OCI-LY7 (cell line): Measurements from ENCODE around the gene KRTAP5-4.

Experiments
- CTCF ChIP-seq: fragments of 200-600 bp; sonication (generic); conservative IDR thresholded peaks from 2 replicates; pipeline ENCODE4 v1.5.1; 2014; ENCODE audit warnings: mild to moderate bottlenecking, antibody characterized with exemption, low read length, moderate library complexity, mixed read lengths
- EZH2phosphoT487 ChIP-seq: fragments of 200-600 bp; sonication (generic); IDR thresholded peaks from 2 replicates; pipeline ENCODE4 v1.6.1; 2018; ENCODE audit warnings: low read depth, borderline replicate concordance, mild to moderate bottlenecking, mixed run types, antibody characterized with exemption, low read length, moderate library complexity, mixed read lengths

- no peak for TF ChIP-seq CTCF
- no peak for TF ChIP-seq EZH2phosphoT487
Observed at GRCh38 chr11:1670905-1671371, 49.0 kb upstream of the KRTAP5-4 start.
